DND-41 (cell line): ENCODE results near the gene LCE7A.

ENCODE experiments used
- ATAC-seq: fragments of 200-7000 bp; cut with Tn5 transposase; 3 replicates; pipeline ENCODE4 v1.9.1; 2021; ENCODE audit warnings: low read depth; ENCODE audit not compliant: insufficient read depth
- DNase-seq: peaks from one replicate; pipeline ENCODE4 v3.0.0-alpha.2; 2020
- H2AFZ ChIP-seq: 2 replicates; pipeline ENCODE4 v1.6.0; 2012; ENCODE audit warnings: low read depth, low read length
- H3K27ac ChIP-seq: 2 replicates; pipeline ENCODE4 v1.5.1; 2012; ENCODE audit warnings: low read length, inconsistent platforms
- H3K27me3 ChIP-seq: fragments of 200-600 bp; sonication (generic); 2 replicates; pipeline ENCODE4 v1.6.0; 2012; ENCODE audit warnings: low read length, mild to moderate bottlenecking, inconsistent platforms; ENCODE audit not compliant: insufficient read depth, poor library complexity
- H3K36me3 ChIP-seq: 2 replicates; pipeline ENCODE4 v1.5.1; 2012; ENCODE audit warnings: low read length, inconsistent platforms; ENCODE audit not compliant: insufficient read depth
- H3K4me1 ChIP-seq: 2 replicates; pipeline ENCODE4 v1.5.1; 2012; ENCODE audit warnings: mild to moderate bottlenecking, low read length; ENCODE audit not compliant: insufficient read depth
- H3K4me2 ChIP-seq: 2 replicates; pipeline ENCODE4 v1.6.0; 2012; ENCODE audit warnings: mild to moderate bottlenecking, moderate library complexity, low read length, inconsistent platforms; ENCODE audit not compliant: insufficient read depth
- H3K4me3 ChIP-seq, 2 experiments: fragments of 200-600 bp in 1 of 2; shearing (Covaris generic) in 1 of 2; 2 replicates each; pipeline ENCODE4 v1.5.1; 2012 to 2016; ENCODE audit warnings: inconsistent platforms in 2 of 2, low read length in 2 of 2, mild to moderate bottlenecking in 2 of 2, low read depth in 1 of 2, moderate library complexity in 1 of 2
- H3K79me2 ChIP-seq: 2 replicates; pipeline ENCODE4 v1.6.0; 2012; ENCODE audit warnings: low read length, inconsistent platforms; ENCODE audit not compliant: insufficient read depth
- H3K9ac ChIP-seq: 2 replicates; pipeline ENCODE4 v1.6.0; 2012; ENCODE audit warnings: low read depth, mild to moderate bottlenecking, inconsistent platforms, low read length, moderate library complexity
- H3K9me3 ChIP-seq: 2 replicates; pipeline ENCODE4 v1.5.1; 2012; ENCODE audit warnings: low read length, moderate library complexity, mild to moderate bottlenecking, inconsistent platforms; ENCODE audit not compliant: insufficient read depth, severe bottlenecking
- H4K20me1 ChIP-seq: 2 replicates; pipeline ENCODE4 v1.6.0; 2012; ENCODE audit warnings: low read length; ENCODE audit not compliant: insufficient read depth
- EZH2 ChIP-seq: IDR thresholded peaks from 3 replicates; pipeline ENCODE4 v1.6.1; 2012; ENCODE audit warnings: borderline replicate concordance, low read depth, mild to moderate bottlenecking, moderate library complexity, low read length, inconsistent platforms; ENCODE audit not compliant: severe bottlenecking
- TF ChIP-seq, protein P1 (sequence below): IDR thresholded peaks from 2 replicates; pipeline ENCODE4 v1.5.1; 2012; ENCODE audit warnings: borderline replicate concordance, low read length, moderate library complexity, mild to moderate bottlenecking; ENCODE audit not compliant: poor library complexity, severe bottlenecking; ENCODE audit errors: extremely low read depth

The LCE7A gene

DNA sequence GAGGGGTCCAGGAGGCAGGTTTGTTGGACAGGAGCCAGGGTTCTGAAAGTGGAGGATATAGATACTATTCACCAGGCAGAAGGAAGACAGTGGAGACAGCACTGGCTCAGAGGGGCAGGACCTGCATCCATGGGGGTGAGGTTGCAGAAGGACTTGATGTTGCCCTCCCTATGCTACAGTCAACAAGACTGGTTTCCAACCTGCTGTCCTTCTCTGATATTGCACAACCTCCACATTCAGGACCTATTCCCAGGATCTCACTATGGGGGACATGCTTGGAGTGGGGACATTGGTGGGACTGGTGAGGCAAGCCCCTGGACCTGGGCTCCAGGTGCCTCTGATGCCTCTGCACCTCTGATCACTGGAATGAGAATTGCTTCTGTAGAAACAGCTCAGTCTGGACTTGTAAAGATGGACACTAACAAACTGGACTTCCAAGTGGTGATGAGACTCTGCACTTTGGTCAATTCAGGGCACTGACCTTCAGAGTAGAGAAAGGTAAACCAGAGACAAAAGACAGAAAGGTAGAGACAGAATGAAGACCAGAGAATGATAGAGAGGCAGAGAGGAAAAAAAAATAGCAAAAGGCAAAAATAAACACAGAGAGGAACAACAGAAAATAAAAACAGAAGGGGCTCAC lies 19.9 kb downstream of the LCE7A start:
- no peak overlapping the region for H3K27ac ChIP-seq
- no peak overlapping the region for H3K9ac ChIP-seq
- DNase-seq (no peak), ATAC-seq (no peak)
- no peaks in the 10 kb centered on the region for H3K9me3 ChIP-seq
- no peaks in the 10 kb centered on the region for H3K36me3 ChIP-seq
- peaks cover 8% of the 10 kb centered on the region for H3K27me3 ChIP-seq
- no peaks in the 10 kb centered on the region for H3K79me2 ChIP-seq
- no peaks in the 10 kb centered on the region for H3K4me1 ChIP-seq
- TF ChIP-seq, protein P1, sequence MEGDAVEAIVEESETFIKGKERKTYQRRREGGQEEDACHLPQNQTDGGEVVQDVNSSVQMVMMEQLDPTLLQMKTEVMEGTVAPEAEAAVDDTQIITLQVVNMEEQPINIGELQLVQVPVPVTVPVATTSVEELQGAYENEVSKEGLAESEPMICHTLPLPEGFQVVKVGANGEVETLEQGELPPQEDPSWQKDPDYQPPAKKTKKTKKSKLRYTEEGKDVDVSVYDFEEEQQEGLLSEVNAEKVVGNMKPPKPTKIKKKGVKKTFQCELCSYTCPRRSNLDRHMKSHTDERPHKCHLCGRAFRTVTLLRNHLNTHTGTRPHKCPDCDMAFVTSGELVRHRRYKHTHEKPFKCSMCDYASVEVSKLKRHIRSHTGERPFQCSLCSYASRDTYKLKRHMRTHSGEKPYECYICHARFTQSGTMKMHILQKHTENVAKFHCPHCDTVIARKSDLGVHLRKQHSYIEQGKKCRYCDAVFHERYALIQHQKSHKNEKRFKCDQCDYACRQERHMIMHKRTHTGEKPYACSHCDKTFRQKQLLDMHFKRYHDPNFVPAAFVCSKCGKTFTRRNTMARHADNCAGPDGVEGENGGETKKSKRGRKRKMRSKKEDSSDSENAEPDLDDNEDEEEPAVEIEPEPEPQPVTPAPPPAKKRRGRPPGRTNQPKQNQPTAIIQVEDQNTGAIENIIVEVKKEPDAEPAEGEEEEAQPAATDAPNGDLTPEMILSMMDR, result no peak
- no peak for TF ChIP-seq EZH2
- H2AFZ ChIP-seq, result no peak overlapping the region
- H3K4me3 ChIP-seq, result no peak overlapping the region
- no peak overlapping the region for H3K4me2 ChIP-seq
- H4K20me1 ChIP-seq, result no peaks in the 10 kb centered on the region; the same call in 1 of the 2 replicates

DNA sequence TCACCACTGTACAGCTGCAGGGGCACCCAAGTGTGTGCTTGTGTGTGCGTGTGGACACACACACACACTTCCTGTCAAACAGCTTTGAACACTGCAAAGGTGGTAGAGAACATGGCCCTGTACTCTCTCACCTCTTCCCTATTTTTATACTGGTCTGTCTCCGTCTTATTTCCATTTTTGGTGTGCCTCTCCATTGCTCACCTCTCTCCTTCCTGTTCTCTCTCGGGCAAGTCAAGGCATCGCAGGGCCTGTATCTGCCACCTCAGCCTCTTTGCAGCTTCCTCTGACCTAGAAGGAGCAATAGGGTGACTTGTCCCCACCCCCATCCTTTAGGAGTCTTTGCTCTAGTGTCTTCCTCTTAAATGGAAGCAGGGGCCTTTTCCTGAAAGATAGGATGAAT lies 20.5 kb downstream of the LCE7A start:
- H2AFZ ChIP-seq, result no peak overlapping the region
- no peaks in the 10 kb centered on the region for H3K4me1 ChIP-seq
- H3K9ac ChIP-seq, result no peak overlapping the region
- no peaks in the 10 kb centered on the region; the same call in 1 of the 2 replicates for H4K20me1 ChIP-seq
- H3K4me2 ChIP-seq, result no peak overlapping the region
- TF ChIP-seq, protein P1, result no peak
- no peak for TF ChIP-seq EZH2
- peaks cover 5% of the 10 kb centered on the region for H3K27me3 ChIP-seq
- ATAC-seq (no peak), DNase-seq (no peak)
- H3K4me3 ChIP-seq, result no peak overlapping the region
- no peaks in the 10 kb centered on the region for H3K79me2 ChIP-seq
- no peaks in the 10 kb centered on the region for H3K36me3 ChIP-seq
- no peaks in the 10 kb centered on the region for H3K9me3 ChIP-seq
- H3K27ac ChIP-seq, result no peak overlapping the region

DNA sequence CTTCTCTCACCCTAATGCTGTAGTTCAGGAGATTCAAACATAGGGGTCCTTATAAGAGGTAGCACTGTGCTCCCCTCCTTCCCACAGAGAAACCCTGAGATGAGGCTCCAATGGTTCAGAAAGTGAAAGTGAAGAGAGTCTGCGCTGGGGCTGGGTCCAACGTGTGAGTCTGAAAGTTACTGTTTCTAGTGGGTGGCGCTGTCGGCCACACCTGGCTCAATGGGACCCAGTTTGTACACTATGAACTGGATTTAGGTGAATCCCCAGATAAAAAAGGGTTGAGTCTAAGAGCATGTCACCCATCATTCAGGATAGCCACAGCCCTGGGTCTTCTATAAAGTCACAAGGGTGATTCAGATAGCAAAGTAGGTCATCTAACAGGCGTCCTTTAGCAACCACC lies 21.1 kb downstream of the LCE7A start:
- Histone ChIP-seq H2AFZ (no peak overlapping the region), H3K79me2 (no peaks in the 10 kb centered on the region), H3K4me2 (no peak overlapping the region), H3K4me1 (no peaks in the 10 kb centered on the region), H4K20me1 (no peaks in the 10 kb centered on the region; the same call in 1 of the 2 replicates), H3K4me3 (no peak overlapping the region), H3K36me3 (no peaks in the 10 kb centered on the region), H3K9me3 (no peaks in the 10 kb centered on the region), H3K27me3 (peaks cover 3% of the 10 kb centered on the region), H3K9ac (no peak overlapping the region), H3K27ac (no peak overlapping the region)
- no peak for ATAC-seq
- TF ChIP-seq, protein P1, result no peak
- TF ChIP-seq EZH2, result no peak
- no peak for DNase-seq

DNA sequence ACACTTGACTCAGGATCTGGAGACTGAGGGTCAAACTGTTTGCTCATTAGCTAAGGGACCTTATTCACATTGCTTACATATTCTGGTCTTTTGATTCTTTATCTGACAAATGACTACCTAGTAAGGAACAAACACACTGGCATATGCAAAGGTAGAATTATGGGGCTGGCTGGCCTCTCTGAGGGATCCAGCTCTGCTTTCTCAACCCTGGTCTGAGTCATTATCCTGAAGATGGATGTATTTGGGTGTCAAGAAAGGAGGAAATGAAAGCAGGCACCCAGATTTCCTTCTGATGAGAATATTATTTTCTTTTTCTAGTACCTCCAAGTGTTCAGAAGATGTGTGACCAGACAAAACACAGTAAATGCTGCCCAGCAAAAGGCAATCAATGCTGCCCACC lies 24.3 kb downstream of the LCE7A start:
- ATAC-seq, result no peak
- Histone ChIP-seq H3K9ac (no peak overlapping the region), H3K27ac (no peak overlapping the region), H3K4me3 (no peak overlapping the region), H3K4me2 (no peak overlapping the region), H3K27me3 (peaks cover 5% of the 10 kb centered on the region), H3K36me3 (no peaks in the 10 kb centered on the region), H2AFZ (no peak overlapping the region), H3K9me3 (no peaks in the 10 kb centered on the region), H3K4me1 (no peaks in the 10 kb centered on the region), H4K20me1 (no peaks in the 10 kb centered on the region), H3K79me2 (no peaks in the 10 kb centered on the region)
- TF ChIP-seq, protein P1, result no peak
- no peak for TF ChIP-seq EZH2
- DNase-seq, result no peak
